H9 (cell line): Measurements from ENCODE around the gene KRTAP12-1. TPM values are rescaled to one million over a fixed set of nuclear protein-coding genes. Genes with fewer than 3 reads are reported as not detected.

Experiments
- DNase-seq: peaks from one replicate; pipeline ENCODE4 v3.0.0-alpha.2; 2017
- H2AFZ ChIP-seq: one replicate; pipeline ENCODE4 v1.6.1; 2013; ENCODE audit warnings: mild to moderate bottlenecking, low read length, control low read depth, moderate library complexity
- H2AK5ac ChIP-seq: 2 replicates; pipeline ENCODE4 v1.6.1; 2013; ENCODE audit warnings: low read length, control low read depth, mixed read lengths; ENCODE audit not compliant: insufficient read length
- H2BK120ac ChIP-seq: one replicate; pipeline ENCODE4 v1.6.1; 2013; ENCODE audit warnings: low read depth, mild to moderate bottlenecking, low read length, control low read depth, inconsistent platforms; ENCODE audit not compliant: poor library complexity, severe bottlenecking
- H2BK12ac ChIP-seq: 2 replicates; pipeline ENCODE4 v1.6.1; 2013; ENCODE audit warnings: low read length, control low read depth, mixed read lengths, low read depth; ENCODE audit not compliant: insufficient read length
- H2BK15ac ChIP-seq: 2 replicates; pipeline ENCODE4 v1.6.1; 2013; ENCODE audit warnings: low read depth, low read length, control low read depth
- H2BK20ac ChIP-seq: one replicate; pipeline ENCODE4 v1.6.1; 2013; ENCODE audit warnings: low read depth, mild to moderate bottlenecking, low read length, control low read depth, inconsistent platforms; ENCODE audit not compliant: poor library complexity, severe bottlenecking
- H2BK5ac ChIP-seq: 2 replicates; pipeline ENCODE4 v1.6.1; 2013; ENCODE audit warnings: low read length, control low read depth, mixed read lengths; ENCODE audit not compliant: insufficient read length
- H3K14ac ChIP-seq: 2 replicates; pipeline ENCODE4 v1.6.1; 2013; ENCODE audit warnings: low read length, control low read depth; ENCODE audit not compliant: insufficient read depth
- H3K18ac ChIP-seq: 2 replicates; pipeline ENCODE4 v1.6.1; 2013; ENCODE audit warnings: low read depth, mild to moderate bottlenecking, mixed read lengths, low read length, control low read depth; ENCODE audit not compliant: insufficient read length
- H3K23ac ChIP-seq: 2 replicates; pipeline ENCODE4 v1.6.1; 2013; ENCODE audit warnings: low read length, control low read depth, mixed read lengths, low read depth; ENCODE audit not compliant: insufficient read length
- H3K23me2 ChIP-seq: 2 replicates; pipeline ENCODE4 v1.6.1; 2013; ENCODE audit warnings: low read depth, mild to moderate bottlenecking, mixed read lengths, low read length, control low read depth; ENCODE audit not compliant: insufficient read length, poor library complexity, severe bottlenecking
- H3K27ac ChIP-seq: 2 replicates; pipeline ENCODE4 v1.5.1; 2013; ENCODE audit warnings: low read length, control low read depth, mixed read lengths, low read depth; ENCODE audit not compliant: insufficient read length
- H3K27me3 ChIP-seq: 2 replicates; pipeline ENCODE4 v1.6.1; 2013; ENCODE audit warnings: low read length, control low read depth, inconsistent platforms; ENCODE audit not compliant: insufficient read depth
- H3K4ac ChIP-seq: 2 replicates; pipeline ENCODE4 v1.6.1; 2013; ENCODE audit warnings: low read depth, mild to moderate bottlenecking, control low read depth, inconsistent platforms, low read length, moderate library complexity
- H3K4me1 ChIP-seq: 2 replicates; pipeline ENCODE4 v1.6.1; 2013; ENCODE audit warnings: low read length, control low read depth, inconsistent platforms; ENCODE audit not compliant: insufficient read depth
- H3K4me2 ChIP-seq: 2 replicates; pipeline ENCODE4 v1.6.1; 2013; ENCODE audit warnings: low read length, control low read depth, mixed read lengths; ENCODE audit not compliant: insufficient read length, insufficient read depth
- H3K56ac ChIP-seq: 2 replicates; pipeline ENCODE4 v1.6.1; 2013; ENCODE audit warnings: low read depth, mild to moderate bottlenecking, mixed read lengths, low read length, control low read depth; ENCODE audit not compliant: insufficient read length
- H3K79me1 ChIP-seq: 2 replicates; pipeline ENCODE4 v1.6.1; 2013; ENCODE audit warnings: low read depth, mild to moderate bottlenecking, moderate library complexity, low read length, control low read depth, inconsistent platforms; ENCODE audit not compliant: insufficient read depth, poor library complexity, severe bottlenecking
- H3K79me2 ChIP-seq: 2 replicates; pipeline ENCODE4 v1.6.1; 2013; ENCODE audit warnings: low read length, control low read depth, inconsistent platforms; ENCODE audit not compliant: insufficient read depth
- H3K9ac ChIP-seq: 2 replicates; pipeline ENCODE4 v1.6.1; 2013; ENCODE audit warnings: low read length, control low read depth, mixed read lengths; ENCODE audit not compliant: insufficient read length; ENCODE audit errors: extremely low read depth
- H3K9me3 ChIP-seq: one replicate; pipeline ENCODE4 v1.6.1; 2013; ENCODE audit warnings: low read depth, low read length, inconsistent platforms; ENCODE audit not compliant: control insufficient read depth
- H3T11ph ChIP-seq: one replicate; pipeline ENCODE4 v1.6.1; 2013; ENCODE audit warnings: mild to moderate bottlenecking, low read length, control low read depth, inconsistent platforms
- H4K20me1 ChIP-seq: one replicate; pipeline ENCODE4 v1.6.1; 2013; ENCODE audit not compliant: control insufficient read depth, insufficient read length, insufficient read depth
- H4K5ac ChIP-seq: 2 replicates; pipeline ENCODE4 v1.6.1; 2013; ENCODE audit warnings: low read depth, mild to moderate bottlenecking, mixed read lengths, low read length, control low read depth; ENCODE audit not compliant: insufficient read length
- H4K8ac ChIP-seq: replicated peaks from 2 replicates; pipeline ENCODE4 v1.6.1; 2013; ENCODE audit warnings: low read length, control low read depth, mixed read lengths, low read depth; ENCODE audit not compliant: insufficient read length
- H4K91ac ChIP-seq: 2 replicates; pipeline ENCODE4 v1.6.1; 2013; ENCODE audit warnings: low read depth, mild to moderate bottlenecking, moderate library complexity, mixed read lengths, low read length, control low read depth; ENCODE audit not compliant: insufficient read length
- H3K27ac Mint-ChIP-seq, 3 experiments: 2 replicates in 2 of 3; 3 replicates in 1 of 3; pipeline ENCODE4 v1.8.0; 2020 to 2021; ENCODE audit warnings: mixed read lengths in 3 of 3, mild to moderate bottlenecking in 1 of 3, moderate library complexity in 1 of 3
- H3K27me3 Mint-ChIP-seq: 2 replicates; pipeline ENCODE4 v1.8.0; 2021; ENCODE audit warnings: low read depth, mild to moderate bottlenecking, moderate library complexity, mixed read lengths
- H3K36me3 Mint-ChIP-seq, 3 experiments: 2 replicates in 2 of 3; 3 replicates in 1 of 3; pipeline ENCODE4 v1.8.0; 2020 to 2021; ENCODE audit warnings: low read depth in 3 of 3, mixed read lengths in 3 of 3; ENCODE audit not compliant: insufficient read depth in 1 of 3
- H3K4me1 Mint-ChIP-seq, 2 experiments: 2 replicates each; pipeline ENCODE4 v1.8.0; 2020; ENCODE audit warnings: mixed read lengths in 2 of 2
- H3K4me3 Mint-ChIP-seq, 2 experiments: 2 replicates in 1 of 2; 3 replicates in 1 of 2; pipeline ENCODE4 v1.8.0; 2020 to 2021; ENCODE audit warnings: mild to moderate bottlenecking in 2 of 2, mixed read lengths in 2 of 2, moderate library complexity in 1 of 2
- H3K9me3 Mint-ChIP-seq, 2 experiments: 2 replicates in 1 of 2; 3 replicates in 1 of 2; pipeline ENCODE4 v1.8.0; 2020; ENCODE audit warnings: mild to moderate bottlenecking in 2 of 2, mixed read lengths in 2 of 2, moderate library complexity in 1 of 2
- CTCF ChIP-seq: fragments of 200-600 bp; sonication (generic); conservative IDR thresholded peaks from 3 replicates; pipeline ENCODE4 v1.8.0; 2021; ENCODE audit warnings: antibody characterized with exemption, mild to moderate bottlenecking
- WGBS: extraction: QIAGEN DNeasy Blood & Tissue Kit; methylation state at CpG from one replicate; pipeline ENCODE4 v1.1.7; 2013; ENCODE audit warnings: missing lambda C conversion rate, low lambda C conversion rate, mixed read lengths; ENCODE audit not compliant: insufficient read length; ENCODE audit errors: extremely low coverage; 5-methylcytosine and 5-hydroxymethylcytosine counted together
- total RNA-seq: library from RNA; stranded (reverse); gene quantifications from 2 replicates; pipeline ENCODE4 v1.2.1, GENCODE V29; 2021

The KRTAP12-1 gene
- total RNA-seq, 1 experiment from 2014 or later, result not detected

- no peak overlapping the region for H3K27ac ChIP-seq
- Mint-ChIP-seq H3K4me1 (peaks cover 10 to 16% of the 10 kb centered on the region in 2 experiments), H3K27me3 (peaks cover 24% of the 10 kb centered on the region), H3K4me3 (peak overlapping the region in 1 of 2 experiments; percentile 41; a peak in 2 of 5 replicates), H3K9me3 (peaks cover 0 to 4% of the 10 kb centered on the region in 2 experiments; a peak in 1 of 5 replicates), H3K27ac (peak overlapping the region in 1 of 3 experiments; percentile 53; a peak in 1 of 7 replicates), H3K36me3 (no peaks in the 10 kb centered on the region)
- no peak overlapping the region for H3T11ph ChIP-seq
- no peak overlapping the region for H2BK12ac ChIP-seq
- no peak overlapping the region for H2AFZ ChIP-seq
- H2BK120ac ChIP-seq, result no peak overlapping the region
- H3K4me1 ChIP-seq, result no peaks in the 10 kb centered on the region
- no peak overlapping the region for H3K23ac ChIP-seq
- no peak overlapping the region for H2BK5ac ChIP-seq
- no peak overlapping the region for H3K14ac ChIP-seq
- no peaks in the 10 kb centered on the region for H3K23me2 ChIP-seq
- no peak overlapping the region for H4K5ac ChIP-seq
- H3K4ac ChIP-seq, result no peak overlapping the region
- H3K9ac ChIP-seq, result no peak overlapping the region
- H4K8ac ChIP-seq, result no peak overlapping the region
- no peak overlapping the region for H3K56ac ChIP-seq
- no peak for TF ChIP-seq CTCF
- H3K18ac ChIP-seq, result no peak overlapping the region
- H2BK20ac ChIP-seq, result no peak overlapping the region
- H3K27me3 ChIP-seq, result no peaks in the 10 kb centered on the region; the same call in 1 of the 2 replicates
- no peaks in the 10 kb centered on the region for H3K79me2 ChIP-seq
- DNase-seq, result no peak
- WGBS, result no CpG with 5 or more reads among the region's 7 CpGs
- H2AK5ac ChIP-seq, result no peak overlapping the region
- no peak overlapping the region for H3K4me2 ChIP-seq
- H4K91ac ChIP-seq, result no peak overlapping the region
- H3K79me1 ChIP-seq, result no peaks in the 10 kb centered on the region
- H4K20me1 ChIP-seq, result no peaks in the 10 kb centered on the region
- no peak overlapping the region for H2BK15ac ChIP-seq
- no peaks in the 10 kb centered on the region for H3K9me3 ChIP-seq
Observed at GRCh38 chr21:44724196-44724595, 42.2 kb upstream of the KRTAP12-1 start.
